RWPE1 (cell line): ENCODE measurements around the gene TMEM272.

ENCODE experiments used
- CTCF ChIA-PET: fragments of 350-600 bp; sonication (Branson Sonifier 250); formaldehyde crosslinking; extraction: SDS; loops from one replicate; lab custom pipeline; 2021; lab: Yijun Ruan, JAX
- POLR2A ChIA-PET: fragments of 400-600 bp; formaldehyde crosslinking; extraction: SDS; loops from one replicate; lab custom pipeline; 2020; ENCODE audit warnings: antibody characterized with exemption; ENCODE audit not compliant: low non-redundant PET; lab: Yijun Ruan, JAX
- DNase-seq: peaks from one replicate; pipeline ENCODE4 v3.0.0; 2012; ENCODE audit warnings: low spot score
- H3K27ac ChIP-seq: fragments of 450-650 bp; 2 replicates; pipeline ENCODE4 v1.5.1; 2017
- TF ChIP-seq, protein P1 (sequence below): fragments of 450-650 bp; conservative IDR thresholded peaks from 2 replicates; pipeline ENCODE4 v1.5.1; 2017; ENCODE audit warnings: low read depth, mild to moderate bottlenecking

Gene TMEM272

DNA sequence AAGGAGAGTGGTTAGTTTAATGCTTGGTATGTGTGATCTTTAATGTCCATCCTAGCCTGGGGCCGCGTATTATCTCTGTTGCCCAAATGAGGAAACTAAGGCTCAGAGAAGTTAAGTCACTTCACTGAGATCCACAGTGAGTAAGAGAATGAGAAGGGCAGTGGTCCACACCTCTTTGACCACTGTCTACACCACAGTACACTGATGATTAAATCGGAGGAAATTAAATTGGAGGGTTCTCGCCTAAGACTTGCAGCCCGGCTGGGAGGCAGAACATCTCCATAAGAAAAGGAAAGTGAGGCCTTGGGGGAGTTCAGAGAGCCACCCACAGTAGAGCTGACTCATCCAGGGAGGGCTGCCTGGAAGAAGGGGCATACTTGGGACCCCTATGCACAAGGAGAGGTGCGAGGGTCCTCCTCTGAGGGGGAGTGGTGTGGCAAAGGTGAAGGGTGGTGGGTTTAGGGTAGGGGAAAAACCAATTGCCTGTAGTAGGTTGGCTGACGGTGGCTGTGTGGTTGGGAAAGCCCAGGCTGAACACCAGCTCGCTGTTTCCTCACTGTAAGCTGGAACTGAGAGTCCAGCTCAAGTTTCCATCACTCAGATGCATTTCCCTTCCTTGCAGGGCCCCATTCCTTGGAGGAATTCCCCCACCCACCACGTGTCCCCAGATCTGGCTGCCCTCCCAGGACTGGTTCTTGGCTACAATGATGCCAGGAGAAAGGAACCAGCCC, 26.0 kb downstream of the TMEM272 start:
- no peak overlapping the region for H3K27ac ChIP-seq
- TF ChIP-seq, protein P1, sequence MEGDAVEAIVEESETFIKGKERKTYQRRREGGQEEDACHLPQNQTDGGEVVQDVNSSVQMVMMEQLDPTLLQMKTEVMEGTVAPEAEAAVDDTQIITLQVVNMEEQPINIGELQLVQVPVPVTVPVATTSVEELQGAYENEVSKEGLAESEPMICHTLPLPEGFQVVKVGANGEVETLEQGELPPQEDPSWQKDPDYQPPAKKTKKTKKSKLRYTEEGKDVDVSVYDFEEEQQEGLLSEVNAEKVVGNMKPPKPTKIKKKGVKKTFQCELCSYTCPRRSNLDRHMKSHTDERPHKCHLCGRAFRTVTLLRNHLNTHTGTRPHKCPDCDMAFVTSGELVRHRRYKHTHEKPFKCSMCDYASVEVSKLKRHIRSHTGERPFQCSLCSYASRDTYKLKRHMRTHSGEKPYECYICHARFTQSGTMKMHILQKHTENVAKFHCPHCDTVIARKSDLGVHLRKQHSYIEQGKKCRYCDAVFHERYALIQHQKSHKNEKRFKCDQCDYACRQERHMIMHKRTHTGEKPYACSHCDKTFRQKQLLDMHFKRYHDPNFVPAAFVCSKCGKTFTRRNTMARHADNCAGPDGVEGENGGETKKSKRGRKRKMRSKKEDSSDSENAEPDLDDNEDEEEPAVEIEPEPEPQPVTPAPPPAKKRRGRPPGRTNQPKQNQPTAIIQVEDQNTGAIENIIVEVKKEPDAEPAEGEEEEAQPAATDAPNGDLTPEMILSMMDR, result no peak
- ChIA-PET CTCF (interaction anchor here (0.6 kb wide), 1 partner anchor 310 kb away, joined by 3 read pairs; no protein-coding TSS in a partner anchor), POLR2A (no interaction called here)
- no peak for DNase-seq

DNA sequence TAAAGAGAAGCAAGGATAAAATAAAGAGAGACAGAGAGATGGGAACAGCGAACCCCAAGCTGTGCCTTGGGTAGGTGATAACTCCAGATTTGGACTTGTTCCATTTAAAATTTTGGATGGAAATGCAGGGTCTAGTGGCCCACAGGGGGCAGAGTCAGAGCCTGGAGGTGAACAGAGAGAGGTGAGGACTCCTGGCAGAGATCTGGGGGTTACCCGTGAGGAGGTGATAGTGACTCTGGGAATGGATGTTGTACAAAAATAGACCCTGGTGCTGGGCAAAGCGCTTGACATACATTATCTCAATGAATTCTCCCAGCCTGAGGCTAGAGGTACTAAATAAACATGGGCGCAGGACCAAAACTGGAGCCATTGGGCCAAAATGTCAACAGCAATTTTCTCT, 26.7 kb downstream of the TMEM272 start:
- ChIA-PET CTCF (interaction anchor here (0.7 kb wide), 1 partner anchor 633 kb away, joined by 4 read pairs; no protein-coding TSS in a partner anchor), POLR2A (no interaction called here)
- DNase-seq, result no peak
- TF ChIP-seq, protein P1, result no peak
- H3K27ac ChIP-seq, result no peak overlapping the region

DNA sequence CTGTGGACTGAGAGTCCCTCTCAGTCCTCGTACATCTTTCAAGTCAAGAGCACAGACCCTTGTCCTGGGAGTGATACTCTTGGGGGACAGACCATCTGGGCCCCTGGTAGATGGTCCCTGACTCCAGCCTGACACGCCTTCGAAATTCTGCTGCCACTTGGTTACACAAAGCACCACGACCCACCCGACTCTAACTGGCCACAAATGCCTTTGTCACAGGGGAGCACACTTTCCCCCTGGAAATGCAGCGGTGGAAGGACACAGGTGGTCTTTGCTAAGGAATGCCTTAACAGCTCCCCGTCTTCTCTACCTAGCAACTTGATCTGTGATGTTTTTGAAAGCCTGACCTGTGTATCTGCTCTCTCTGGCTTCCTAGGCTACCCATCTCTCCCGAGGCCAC, 27.3 kb downstream of the TMEM272 start:
- ChIA-PET POLR2A (no interaction called here), CTCF (interaction anchor here (0.7 kb wide), 1 partner anchor 633 kb away, joined by 4 read pairs; no protein-coding TSS in a partner anchor)
- TF ChIP-seq, protein P1, result no peak
- H3K27ac ChIP-seq, result no peak overlapping the region
- no peak for DNase-seq

DNA sequence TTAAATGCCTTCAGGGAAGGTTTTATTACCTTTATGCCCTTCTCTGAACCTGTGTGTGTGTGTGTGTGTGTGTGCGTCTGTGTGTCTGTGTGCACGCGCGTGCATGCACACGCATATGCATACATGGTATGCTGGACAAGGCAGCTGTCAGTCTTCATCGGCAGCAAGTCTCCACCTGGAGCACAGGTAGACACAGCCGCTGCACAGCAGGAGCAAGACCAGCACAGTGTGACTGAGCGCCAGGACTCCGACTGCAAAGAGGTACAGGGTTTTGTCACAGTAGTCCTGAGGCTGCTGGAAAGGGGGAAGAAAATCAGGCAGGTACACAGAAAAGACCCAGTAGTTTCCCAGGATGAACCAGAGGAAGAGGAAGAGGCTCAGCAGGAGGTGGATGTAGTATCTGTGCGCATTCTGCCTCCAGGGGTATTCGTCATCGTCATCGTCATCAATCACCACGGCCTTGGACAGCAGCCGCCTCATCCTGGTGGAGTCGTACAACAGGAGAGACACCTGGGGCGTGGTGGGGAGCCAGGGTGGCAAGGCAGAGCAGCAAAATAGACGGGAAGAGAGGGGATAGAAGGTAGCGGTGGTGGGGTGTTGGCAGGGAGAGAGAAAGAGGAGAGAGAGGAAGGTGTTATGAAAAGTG, 28.2 kb downstream of the TMEM272 start:
- TF ChIP-seq, protein P1, result no peak
- ChIA-PET CTCF (no interaction called here), POLR2A (no interaction called here)
- H3K27ac ChIP-seq, result no peak overlapping the region
- DNase-seq, result peak; percentile 39

DNA sequence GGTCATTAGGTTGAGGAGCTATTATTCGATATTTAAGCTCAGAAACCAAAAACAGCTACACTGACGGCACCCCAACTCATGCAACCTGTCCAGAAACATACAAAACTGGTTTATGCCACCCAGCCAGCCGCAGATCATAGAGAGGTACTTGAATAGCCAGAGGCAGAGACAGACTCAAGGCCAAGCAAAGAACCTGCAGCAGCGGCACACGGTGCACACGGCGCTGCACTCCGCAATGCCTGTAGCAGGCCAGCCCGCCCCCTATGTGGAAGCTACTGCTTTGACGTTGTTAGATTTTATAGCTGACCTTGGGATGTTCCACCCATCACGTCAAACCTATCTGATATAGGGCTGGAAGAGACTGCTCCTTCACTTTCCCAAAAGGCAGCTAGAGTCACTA, 29.1 kb downstream of the TMEM272 start:
- no peak overlapping the region for H3K27ac ChIP-seq
- POLR2A ChIA-PET, result no interaction called here
- TF ChIP-seq, protein P1, result no peak
- DNase-seq, result no peak
- CTCF ChIA-PET, result interaction anchor here (0.6 to 1.2 kb wide), 7 partner anchors 9 to 356 kb away, joined by 3 to 6 read pairs (median 3); no protein-coding TSS in a partner anchor

DNA sequence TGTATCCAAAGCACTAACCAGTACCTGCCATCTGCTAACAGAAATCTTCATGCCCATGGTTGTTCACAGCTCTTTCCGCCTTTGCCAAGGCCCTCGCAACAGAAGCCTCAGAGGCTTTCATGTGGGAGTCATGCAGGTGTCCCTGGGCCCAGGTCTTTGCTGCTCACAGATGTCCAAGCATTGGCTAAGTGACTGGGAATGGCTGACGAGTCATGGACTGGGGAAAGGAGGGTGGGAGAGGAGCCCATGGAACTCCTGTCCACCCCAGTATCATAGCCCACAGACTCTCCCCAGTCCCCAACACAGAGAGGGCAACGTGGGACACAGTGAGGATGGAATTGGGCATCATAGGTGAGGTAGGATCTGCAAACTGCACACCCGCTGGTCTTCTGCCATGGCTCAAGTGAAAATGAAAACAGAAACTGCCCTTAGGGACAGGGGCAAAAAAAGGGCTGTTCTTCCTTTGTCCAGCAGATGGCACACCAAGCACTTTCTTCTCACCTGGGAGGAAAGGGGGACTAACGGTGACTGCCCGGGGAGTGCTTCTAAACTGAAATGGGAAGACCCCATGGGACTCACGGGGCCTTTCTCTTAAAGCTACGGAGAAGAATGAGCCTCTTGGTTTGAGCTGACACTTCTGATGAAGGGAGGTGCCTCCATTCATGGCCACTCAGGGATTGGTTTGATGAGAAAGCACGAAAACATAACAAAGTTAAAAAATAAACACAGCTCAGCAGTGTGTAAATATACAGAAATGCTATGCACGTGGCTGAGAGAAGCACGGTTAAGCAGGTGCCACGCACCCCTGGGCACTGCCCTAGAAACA, 29.9 kb downstream of the TMEM272 start:
- no peak overlapping the region for H3K27ac ChIP-seq
- ChIA-PET POLR2A (no interaction called here), CTCF (interaction anchor here (0.6 to 1.6 kb wide), 9 partner anchors 10 to 1830 kb away, joined by 3 to 8 read pairs (median 3); no protein-coding TSS in a partner anchor)
- peak; percentile 73 for DNase-seq
- TF ChIP-seq, protein P1, result peak; percentile 82
